Large intestine (tissue), 3 donors: Measurements from ENCODE around the gene SPOPL. TPM values are rescaled to one million over a fixed set of nuclear protein-coding genes. Genes with fewer than 3 reads are reported as not detected.

ENCODE experiments used
- DNase-seq, 2 donors: peaks; one replicate each; pipeline versions ENCODE4 v3.0.0 to v3.0.0-alpha.2; 2013
- H3K27ac ChIP-seq: one replicate; pipeline ENCODE4 v1.5.1; 2013; ENCODE audit warnings: low read length
- H3K27me3 ChIP-seq: 2 replicates; pipeline ENCODE4 v1.6.1; 2013; ENCODE audit warnings: low read length; ENCODE audit not compliant: control insufficient read depth, insufficient read depth
- H3K36me3 ChIP-seq: 2 replicates; pipeline ENCODE4 v1.6.1; 2013; ENCODE audit warnings: low read length; ENCODE audit not compliant: control insufficient read depth, insufficient read depth
- H3K4me1 ChIP-seq: one replicate; pipeline ENCODE4 v1.6.1; 2013; ENCODE audit warnings: low read length; ENCODE audit not compliant: control insufficient read depth, insufficient read depth
- H3K4me3 ChIP-seq: one replicate; pipeline ENCODE4 v1.5.1; 2013; ENCODE audit warnings: low read length
- H3K9me3 ChIP-seq: one replicate; pipeline ENCODE4 v1.6.1; 2013; ENCODE audit warnings: mild to moderate bottlenecking, low read depth, low read length, moderate library complexity; ENCODE audit not compliant: control insufficient read depth
- WGBS: methylation state at CpG from one replicate; pipeline ENCODE4 v1.1.5; 2013; ENCODE audit warnings: low lambda C conversion rate; ENCODE audit not compliant: insufficient coverage; 5-methylcytosine and 5-hydroxymethylcytosine counted together
- polyA plus RNA-seq: library from polyadenylated mRNA; unstranded; fragments of 120-200 nt; gene quantifications from one replicate; pipeline ENCODE4 v1.2.1, GENCODE V29; 2013

The SPOPL gene
- polyA plus RNA-seq, 1 donor = 21.7 TPM

GRCh38 chr2:138504092-138504491 is 2.5 kb downstream of the SPOPL start:
- Histone ChIP-seq H3K27ac (no peak overlapping the region), H3K36me3 (no peaks in the 10 kb centered on the region), H3K4me1 (peaks cover 15% of the 10 kb centered on the region), H3K4me3 (no peak overlapping the region), H3K9me3 (no peaks in the 10 kb centered on the region), H3K27me3 (no peaks in the 10 kb centered on the region)
- no peak for DNase-seq

GRCh38 chr2:138504546-138505235 is 3.1 kb downstream of the SPOPL start:
- no peaks in the 10 kb centered on the region for H3K27me3 ChIP-seq
- no peaks in the 10 kb centered on the region for H3K9me3 ChIP-seq
- H3K27ac ChIP-seq = no peak overlapping the region
- no peak for DNase-seq
- H3K4me3 ChIP-seq = no peak overlapping the region
- H3K36me3 ChIP-seq = no peaks in the 10 kb centered on the region
- no CpG with 5 or more reads among the region's 2 CpGs for WGBS
- H3K4me1 ChIP-seq = peaks cover 15% of the 10 kb centered on the region

DNA sequence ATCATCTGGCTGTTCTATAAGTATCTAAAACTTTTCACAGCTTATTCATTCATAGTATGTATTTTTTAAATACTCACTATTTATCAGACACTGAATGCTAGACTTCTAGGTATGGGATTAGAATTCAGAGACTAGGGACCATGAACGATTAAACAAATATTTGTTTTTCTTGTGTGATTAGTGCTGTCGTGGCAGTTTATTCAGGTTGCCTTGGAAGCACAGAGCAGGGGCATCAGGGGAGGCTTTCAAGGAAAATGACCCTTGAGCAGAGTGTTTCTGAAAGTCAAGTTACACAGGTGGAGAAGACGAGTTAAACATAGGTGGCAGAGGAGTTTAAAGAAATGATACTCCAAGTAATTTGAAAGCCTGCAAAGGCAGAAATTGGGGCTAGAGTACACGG is 5.7 kb downstream of the SPOPL start:
- 22% methylated on average over 1 of the region's 4 CpGs for WGBS
- DNase-seq = peak; percentile 29 to 48
- no peaks in the 10 kb centered on the region for H3K36me3 ChIP-seq
- no peaks in the 10 kb centered on the region for H3K27me3 ChIP-seq
- H3K4me3 ChIP-seq = no peak overlapping the region
- H3K9me3 ChIP-seq = no peaks in the 10 kb centered on the region
- H3K4me1 ChIP-seq = peaks cover 8% of the 10 kb centered on the region
- no peak overlapping the region for H3K27ac ChIP-seq

DNA sequence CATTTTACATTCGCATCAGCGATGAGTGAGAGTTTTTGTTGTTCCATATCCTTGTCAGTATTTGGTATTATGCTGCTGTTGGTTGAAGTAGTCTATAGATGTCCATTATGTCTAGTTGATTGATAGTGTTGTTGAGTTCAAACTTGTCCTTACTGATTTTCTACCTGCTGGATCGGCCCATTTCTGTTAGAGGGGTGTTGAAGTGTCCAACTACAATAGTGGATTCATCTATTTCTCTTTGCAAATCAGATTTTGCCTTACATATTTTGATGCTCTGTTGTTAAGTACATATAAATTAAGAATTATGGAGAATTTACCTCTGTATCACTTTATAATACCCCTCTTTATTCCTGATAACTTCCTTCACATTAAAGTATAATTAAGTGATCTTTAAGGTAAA is 8.7 kb downstream of the SPOPL start:
- WGBS = 100% methylated on average over 1 of the region's 3 CpGs
- no peak for DNase-seq
- Histone ChIP-seq H3K4me3 (no peak overlapping the region), H3K9me3 (no peaks in the 10 kb centered on the region), H3K27me3 (no peaks in the 10 kb centered on the region), H3K27ac (no peak overlapping the region), H3K36me3 (no peaks in the 10 kb centered on the region), H3K4me1 (no peaks in the 10 kb centered on the region)

GRCh38 chr2:138512672-138513071 is 11.1 kb downstream of the SPOPL start:
- no CpG with 5 or more reads among the region's 1 CpG for WGBS

DNA sequence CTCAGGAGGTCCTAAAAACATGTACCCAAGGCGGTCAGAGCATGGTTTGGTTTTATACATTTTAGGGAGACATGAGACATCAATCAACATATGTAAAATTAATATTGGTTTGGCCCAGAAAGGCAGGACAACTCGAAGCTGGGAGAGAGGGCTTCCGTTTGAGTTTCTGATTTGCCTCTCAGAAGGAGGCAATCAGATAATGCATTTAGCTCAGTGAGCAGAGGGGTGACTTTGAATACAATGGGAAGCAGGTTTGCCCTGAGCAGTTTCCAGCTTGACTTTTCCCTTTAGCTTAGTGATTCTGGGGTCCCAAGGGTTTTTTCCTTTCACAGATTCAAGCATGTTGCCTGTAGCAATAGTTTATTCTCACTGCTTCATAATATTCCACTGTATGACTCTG is 12.6 kb downstream of the SPOPL start:
- Histone ChIP-seq H3K27me3 (no peaks in the 10 kb centered on the region), H3K4me1 (peaks cover 3% of the 10 kb centered on the region), H3K4me3 (no peak overlapping the region), H3K9me3 (no peaks in the 10 kb centered on the region), H3K36me3 (no peaks in the 10 kb centered on the region), H3K27ac (no peak overlapping the region)
- DNase-seq = no peak
- WGBS = no CpG with 5 or more reads among the region's 3 CpGs

More at GRCh38 chr2:138512672-138513071, 11.1 kb downstream of the SPOPL start:
- H3K9me3 ChIP-seq = no peaks in the 10 kb centered on the region
- no peak for DNase-seq
- no peak overlapping the region for H3K27ac ChIP-seq
- peaks cover 3% of the 10 kb centered on the region for H3K4me1 ChIP-seq
- no peak overlapping the region for H3K4me3 ChIP-seq
- no peaks in the 10 kb centered on the region for H3K36me3 ChIP-seq
- no peaks in the 10 kb centered on the region for H3K27me3 ChIP-seq

DNA sequence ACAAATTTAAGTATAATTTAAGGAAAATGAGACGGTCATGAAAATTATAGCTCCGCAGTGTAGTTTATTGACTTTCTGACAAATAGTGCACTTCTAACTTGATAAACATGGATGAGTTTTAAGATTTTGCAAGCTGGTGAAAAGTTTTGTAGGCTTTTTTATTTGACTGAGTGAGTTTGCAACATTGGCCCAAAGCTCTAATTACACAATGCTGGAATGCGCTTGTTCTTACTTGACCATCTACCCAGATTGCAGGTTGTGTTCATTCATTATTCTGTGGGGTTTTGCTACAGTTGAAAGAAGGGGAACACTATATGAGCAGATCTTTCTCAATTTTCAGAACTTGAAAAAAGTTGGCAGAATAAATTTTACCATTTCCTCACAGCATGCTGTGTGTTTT is 13.5 kb downstream of the SPOPL start:
- H3K9me3 ChIP-seq = no peaks in the 10 kb centered on the region
- H3K36me3 ChIP-seq = no peaks in the 10 kb centered on the region
- H3K4me3 ChIP-seq = no peak overlapping the region
- H3K27me3 ChIP-seq = no peaks in the 10 kb centered on the region
- no peak overlapping the region for H3K27ac ChIP-seq
- WGBS = 92% methylated on average over 2 of the region's 3 CpGs
- DNase-seq = no peak
- peaks cover 3% of the 10 kb centered on the region for H3K4me1 ChIP-seq

GRCh38 chr2:138516030-138516704 is 14.6 kb downstream of the SPOPL start:
- Histone ChIP-seq H3K27ac (no peak overlapping the region), H3K4me3 (no peak overlapping the region), H3K27me3 (no peaks in the 10 kb centered on the region), H3K36me3 (no peaks in the 10 kb centered on the region), H3K9me3 (no peaks in the 10 kb centered on the region), H3K4me1 (peaks cover 3% of the 10 kb centered on the region)
- no peak for DNase-seq
- 39% methylated on average over 2 of the region's 3 CpGs for WGBS

DNA sequence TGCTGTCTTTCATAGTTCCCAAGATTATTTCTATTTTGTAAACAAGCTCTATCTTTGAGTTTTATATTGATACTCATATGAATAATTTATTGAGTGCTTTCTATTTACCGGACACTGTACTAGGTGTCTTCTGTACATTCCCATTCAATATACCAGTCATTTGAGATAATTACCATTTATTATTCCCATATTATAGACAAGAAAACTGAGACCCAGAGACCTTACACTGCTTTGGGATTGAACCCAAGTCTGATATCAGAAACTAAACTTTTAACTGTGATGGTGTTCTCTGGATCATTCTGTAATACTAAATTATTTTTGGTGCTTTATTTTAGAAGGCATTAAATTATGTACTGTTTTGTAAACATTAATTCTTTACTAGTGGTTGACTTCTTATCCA is 17.3 kb downstream of the SPOPL start:
- Histone ChIP-seq H3K27me3 (no peaks in the 10 kb centered on the region), H3K4me1 (peaks cover 3% of the 10 kb centered on the region), H3K4me3 (no peak overlapping the region), H3K9me3 (no peaks in the 10 kb centered on the region), H3K36me3 (no peaks in the 10 kb centered on the region), H3K27ac (no peak overlapping the region)
- WGBS = 100% methylated on average over 1 of the region's 1 CpG
- DNase-seq = no peak

- H3K27ac ChIP-seq = no peak overlapping the region
- H3K4me1 ChIP-seq = no peaks in the 10 kb centered on the region
- H3K4me3 ChIP-seq = no peak overlapping the region
- WGBS = no CpG with 5 or more reads among the region's 5 CpGs
- H3K36me3 ChIP-seq = peaks cover 6% of the 10 kb centered on the region
- no peaks in the 10 kb centered on the region for H3K27me3 ChIP-seq
- no peaks in the 10 kb centered on the region for H3K9me3 ChIP-seq
- no peak for DNase-seq
Observed at GRCh38 chr2:138521821-138522220, 20.3 kb downstream of the SPOPL start.

DNA sequence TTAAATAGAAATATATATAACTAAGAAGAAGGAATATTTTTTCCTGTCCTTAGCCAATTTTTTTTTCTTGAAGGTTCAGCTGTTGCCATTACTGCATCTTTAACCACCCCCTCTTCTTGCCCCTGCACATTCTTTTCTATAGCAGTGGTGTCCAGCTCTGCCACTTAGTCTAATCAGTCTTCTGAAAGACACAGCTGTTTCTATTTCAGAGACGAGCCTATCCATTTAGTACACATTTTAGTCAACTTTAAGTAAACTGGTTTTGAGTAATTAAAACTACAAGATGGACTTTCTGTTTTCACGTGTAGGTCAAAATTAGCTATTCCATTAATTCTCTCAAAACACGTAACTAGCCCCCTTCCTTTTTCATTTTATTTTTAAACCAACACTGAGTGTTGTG is 21.0 kb downstream of the SPOPL start:
- Histone ChIP-seq H3K4me3 (no peak overlapping the region), H3K4me1 (no peaks in the 10 kb centered on the region), H3K36me3 (peaks cover 6% of the 10 kb centered on the region), H3K27me3 (no peaks in the 10 kb centered on the region), H3K27ac (no peak overlapping the region), H3K9me3 (no peaks in the 10 kb centered on the region)
- DNase-seq = no peak
- 75% methylated on average over 1 of the region's 3 CpGs for WGBS
